Stimulated activated CD8-positive, alpha-beta memory T cell treated with anti-CD3 and anti-CD28 coated beads, Interleukin-4, amount 100 ng/mL, for 24 hours (primary cell): Measurements from ENCODE around the gene GH1.
"Not testable (repeated sequence)": the region's sequence is repeated elsewhere in the genome, so short reads cannot be mapped to it uniquely, and the experiment has no call there.

Experiments used
- DNase-seq: peaks from one replicate; pipeline ENCODE4 v3.0.0-alpha.2; 2020; ENCODE audit warnings: low read depth

Gene GH1

GRCh38 chr17:63926164-63926563, 7.5 kb upstream of the GH1 start:
- DNase-seq: no peak

GRCh38 chr17:63925615-63926014, 7.0 kb upstream of the GH1 start:
- no peak for DNase-seq

DNA sequence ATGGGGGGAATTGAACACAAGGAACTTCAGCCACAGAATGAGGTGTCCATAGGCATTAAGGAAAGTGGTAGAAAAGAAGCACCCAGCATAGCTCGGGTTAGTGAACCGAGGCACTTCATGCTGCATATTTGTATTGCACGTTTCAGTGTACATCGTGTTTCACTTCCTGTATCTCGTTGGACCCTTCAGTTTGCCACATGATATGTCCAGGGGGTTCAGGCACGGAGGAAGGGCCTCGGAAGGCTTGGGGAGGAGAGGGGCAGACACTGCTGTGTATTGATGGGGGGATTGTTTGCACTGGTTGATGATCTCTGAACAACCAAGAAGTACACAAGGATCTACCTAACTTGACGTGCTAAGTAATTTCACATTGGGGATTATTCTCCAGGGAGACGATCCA, 3.8 kb upstream of the GH1 start:
- not testable (repeated sequence) for DNase-seq

GRCh38 chr17:63920779-63921178, 2.1 kb upstream of the GH1 start:
- not testable (repeated sequence) for DNase-seq

DNA sequence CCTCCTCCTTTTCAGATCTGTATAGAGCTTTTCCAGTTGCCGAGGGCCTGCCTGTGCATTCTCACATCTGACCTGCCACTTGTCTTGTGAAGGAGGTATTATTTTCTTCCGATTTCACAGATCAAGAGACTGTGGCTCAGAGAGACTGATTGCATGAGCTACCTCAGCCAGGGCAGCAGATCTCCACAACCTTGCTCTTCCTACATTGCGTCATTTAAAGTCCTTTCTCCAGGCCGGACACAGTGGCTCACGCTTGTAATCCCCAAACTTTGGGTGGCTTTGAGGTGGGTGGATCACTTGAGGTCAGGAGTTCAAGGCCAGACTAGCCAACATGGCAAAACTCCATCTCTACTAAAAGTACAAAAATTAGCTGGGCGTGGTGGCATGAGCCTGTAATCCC, 1.4 kb upstream of the GH1 start:
- DNase-seq: not testable (repeated sequence)

DNA sequence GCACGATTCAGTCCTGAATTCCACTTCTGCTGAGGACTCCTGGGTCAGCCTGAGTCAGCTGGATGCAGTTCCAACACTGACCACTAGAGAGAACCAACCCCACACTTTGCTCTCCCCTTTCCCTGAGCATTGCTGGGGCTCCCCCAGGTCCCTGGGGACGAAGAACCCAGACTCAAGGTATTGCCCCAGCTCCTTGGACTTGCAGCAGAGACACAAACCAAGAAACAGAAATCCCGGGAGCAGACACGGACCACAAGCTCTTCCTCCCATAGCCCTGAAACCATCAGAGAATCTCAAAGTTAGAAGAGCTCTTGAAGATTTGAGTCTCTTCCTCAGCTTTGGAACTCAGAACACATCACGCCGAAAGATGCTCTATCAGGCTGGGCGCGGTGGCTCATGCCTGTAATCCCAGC, 678 bp upstream of the GH1 start:
- DNase-seq: peak; percentile 56

GRCh38 chr17:63918305-63918704, 334 bp downstream of the GH1 start:
- no peak for DNase-seq

DNA sequence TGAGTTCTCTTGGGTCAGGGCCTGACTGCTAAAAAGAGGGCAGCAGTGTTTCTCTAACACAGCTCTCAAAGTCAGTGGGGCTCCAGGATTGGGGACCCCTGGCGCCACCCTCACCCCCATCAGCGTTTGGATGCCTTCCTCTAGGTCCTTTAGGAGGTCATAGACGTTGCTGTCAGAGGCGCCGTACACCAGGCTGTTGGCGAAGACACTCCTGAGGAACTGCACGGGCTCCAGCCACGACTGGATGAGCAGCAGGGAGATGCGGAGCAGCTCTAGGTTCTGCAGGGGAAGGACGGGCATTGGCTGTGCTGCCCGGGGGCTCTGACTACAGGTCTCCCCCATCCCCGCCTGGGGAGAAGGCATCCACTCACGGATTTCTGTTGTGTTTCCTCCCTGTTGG, 993 bp downstream of the GH1 start:
- DNase-seq: no peak

- not testable (repeated sequence) for DNase-seq
Observed at GRCh38 chr17:63917206-63917605, 1.4 kb downstream of the GH1 start.

- no peak for DNase-seq
Observed at GRCh38 chr17:63916566-63917185, 2.0 kb downstream of the GH1 start.

DNA sequence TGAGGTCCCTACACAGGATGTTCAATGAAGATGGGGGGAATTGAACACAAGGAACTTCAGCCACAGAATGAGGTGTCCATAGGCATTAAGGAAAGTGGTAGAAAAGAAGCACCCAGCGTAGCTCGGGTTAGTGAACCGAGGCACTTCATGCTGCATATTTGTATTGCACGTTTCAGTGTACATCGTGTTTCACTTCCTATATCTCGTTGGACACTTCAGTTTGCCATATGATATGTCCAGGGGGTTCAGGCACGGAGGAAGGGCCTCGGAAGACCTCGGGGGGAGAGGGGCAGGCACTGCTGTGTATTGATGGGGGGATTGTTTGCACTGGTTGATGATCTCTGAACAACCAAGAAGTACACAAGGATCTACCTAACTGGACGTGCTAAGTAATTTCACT, 2.9 kb downstream of the GH1 start:
- DNase-seq: not testable (repeated sequence)

DNA sequence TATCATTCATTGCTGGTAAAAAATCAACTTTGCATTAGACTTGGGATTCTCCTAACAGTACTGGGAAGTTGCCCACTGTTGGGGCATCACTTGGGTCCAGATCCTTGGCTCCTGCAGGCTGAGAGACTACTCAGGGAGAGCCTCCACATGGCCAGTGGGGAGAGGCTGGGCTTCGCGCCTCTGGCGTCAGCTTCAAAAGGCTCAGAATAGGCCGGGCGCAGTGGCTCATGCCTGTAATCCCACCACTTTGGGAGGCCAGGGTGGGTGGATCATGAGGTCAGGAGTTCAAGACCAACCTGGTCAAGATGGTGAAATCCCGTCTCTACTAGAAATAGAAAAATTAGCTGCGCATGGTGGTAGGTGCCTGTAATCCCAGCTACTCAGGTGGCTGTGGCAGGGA, 4.2 kb downstream of the GH1 start:
- no peak for DNase-seq

- DNase-seq: peak; percentile 49
Observed at GRCh38 chr17:63911657-63912100, 7.0 kb downstream of the GH1 start.

GRCh38 chr17:63911041-63911635, 7.5 kb downstream of the GH1 start, which contains the start of gene CSHL1:
Gene CSHL1, minus strand, starts transcription at chr17:63911258. Its CDS starts 62 bp downstream, at chr17:63911196.
- DNase-seq: no peak

DNA sequence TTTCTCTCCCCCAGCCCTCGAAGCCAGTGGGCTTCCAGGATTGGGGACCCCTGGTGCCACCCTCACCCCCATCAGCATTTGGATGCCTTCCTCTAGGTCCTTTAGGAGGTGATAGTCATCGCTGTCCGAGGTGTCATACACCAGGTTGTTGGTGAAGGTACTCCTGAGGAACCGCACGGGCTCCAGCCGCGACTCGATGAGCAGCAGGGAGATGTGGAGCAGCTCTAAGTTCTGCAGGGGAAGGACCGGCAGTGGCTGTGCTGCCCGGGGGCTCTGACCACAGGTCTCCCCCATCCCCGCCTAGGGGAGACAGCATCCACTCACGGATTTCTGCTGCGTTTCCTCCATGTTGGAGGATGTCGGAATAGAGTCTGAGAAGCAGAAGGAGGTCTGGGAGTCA, 8.5 kb downstream of the GH1 start:
- no peak for DNase-seq

DNA sequence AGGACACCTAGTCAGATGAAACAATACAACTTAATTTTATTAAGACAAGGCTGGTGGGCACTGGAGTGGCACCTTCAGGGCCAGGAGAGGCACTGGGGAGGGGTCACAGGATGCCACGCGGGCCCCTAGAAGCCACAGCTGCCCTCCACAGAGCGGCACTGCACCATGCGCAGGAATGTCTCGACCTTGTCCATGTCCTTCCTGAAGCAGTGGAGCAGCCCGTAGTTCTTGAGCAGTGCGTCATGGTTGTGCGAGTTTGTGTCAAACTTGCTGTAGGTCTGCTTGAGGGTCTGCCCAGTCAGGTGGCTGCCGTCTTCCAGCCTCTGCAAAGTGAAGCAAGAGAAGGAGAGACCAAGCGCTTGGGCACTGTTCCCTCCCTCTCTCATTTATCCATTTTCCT, 9.1 kb downstream of the GH1 start:
- not testable (repeated sequence) for DNase-seq

DNA sequence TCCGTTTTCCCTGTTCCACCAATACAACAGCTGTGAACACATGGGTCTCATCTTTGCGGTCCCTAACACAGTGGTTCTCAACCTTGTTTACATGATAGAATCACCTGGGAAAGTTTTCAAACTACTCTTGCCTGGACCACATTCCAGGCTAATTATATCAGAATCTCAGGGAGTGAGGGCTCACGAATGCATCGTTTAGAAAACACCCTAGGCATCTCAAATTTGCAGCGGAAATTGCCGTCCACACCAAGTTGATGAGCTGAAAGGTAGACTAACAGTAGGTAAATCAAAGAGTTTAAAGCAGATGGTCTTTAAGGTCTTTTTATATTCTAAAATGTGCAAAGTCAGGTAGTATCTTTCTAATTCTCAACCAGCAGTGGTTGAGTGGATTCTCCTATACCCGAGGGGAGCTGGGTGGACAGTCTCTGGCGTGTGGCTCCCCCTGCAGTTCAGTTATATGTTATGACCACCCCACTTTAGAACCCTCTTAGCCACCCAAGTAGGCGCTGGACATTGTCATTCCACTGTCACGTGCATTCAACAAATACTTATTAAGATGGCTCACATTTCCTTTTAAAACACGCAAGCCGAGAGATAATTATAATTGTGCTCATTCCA, 11.4 kb downstream of the GH1 start:
- not testable (repeated sequence) for DNase-seq

DNA sequence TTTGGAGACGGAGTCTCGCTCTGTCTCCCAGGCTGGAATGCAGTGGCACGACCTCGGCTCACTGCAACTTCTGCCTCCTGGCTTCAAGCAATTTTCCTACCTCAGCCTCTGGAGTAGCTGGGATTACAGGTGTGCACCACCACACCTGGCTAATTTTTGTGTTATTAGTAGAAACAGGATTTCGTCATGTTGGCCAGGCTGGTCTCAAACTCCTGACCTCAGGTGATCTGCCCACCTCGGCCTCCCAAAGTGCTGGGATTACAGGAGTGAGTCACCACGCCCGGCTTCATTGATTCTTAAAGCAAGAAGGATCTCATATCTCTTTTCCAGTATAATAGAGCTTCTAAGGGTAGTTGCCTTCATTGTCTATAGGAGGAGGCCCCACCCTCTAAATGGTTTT, 13.8 kb downstream of the GH1 start:
- DNase-seq: not testable (repeated sequence)

- DNase-seq: not testable (repeated sequence)
Observed at GRCh38 chr17:63903787-63904201, 14.8 kb downstream of the GH1 start.

- DNase-seq: not testable (repeated sequence)
Observed at GRCh38 chr17:63901971-63902370, 16.7 kb downstream of the GH1 start.

GRCh38 chr17:63898899-63899798, 19.5 kb downstream of the GH1 start:
- DNase-seq: not testable (repeated sequence)
